Stimulated activated naive B cell treated with anti-CD40 and anti-IgM and Interleukin-4, amounts not matched to agents 10 μg/mL and 1 μg/mL and 100 μg/mL, for 72 hours (primary cell): Measurements from ENCODE around the gene SCNN1G.
"Not testable (repeated sequence)": the region's sequence is repeated elsewhere in the genome, so short reads cannot be mapped to it uniquely, and the experiment has no call there.

ENCODE experiments used
- ATAC-seq, 2 donors: fragments of 150-1000 bp; cut with Tn5 transposase; replicated peaks; 2 replicates each; pipeline ENCODE4 v1.10.0; 2021; ENCODE audit warnings: moderate library complexity in 1 of 2
- DNase-seq: peaks from one replicate; pipeline ENCODE4 v3.0.0; 2021
- H3K27ac Mint-ChIP-seq: one replicate; pipeline ENCODE4 v1.8.0; 2022; ENCODE audit warnings: mild to moderate bottlenecking, mixed read lengths
- H3K27me3 Mint-ChIP-seq, 2 donors: one replicate each; pipeline ENCODE4 v1.8.0; 2022; ENCODE audit warnings: mixed read lengths in 2 of 2
- H3K36me3 Mint-ChIP-seq, 2 donors: one replicate each; pipeline ENCODE4 v1.8.0; 2022; ENCODE audit warnings: mixed read lengths in 2 of 2, mild to moderate bottlenecking in 1 of 2
- H3K4me1 Mint-ChIP-seq, 2 donors: one replicate each; pipeline ENCODE4 v1.8.0; 2022; ENCODE audit warnings: mixed read lengths in 2 of 2, mild to moderate bottlenecking in 1 of 2
- H3K4me3 Mint-ChIP-seq, 2 donors: one replicate each; pipeline ENCODE4 v1.8.0; 2022; ENCODE audit warnings: mild to moderate bottlenecking in 2 of 2, mixed read lengths in 2 of 2, moderate library complexity in 1 of 2
- H3K9me3 Mint-ChIP-seq, 2 donors: one replicate each; pipeline ENCODE4 v1.8.0; 2022; ENCODE audit warnings: mixed read lengths in 2 of 2, mild to moderate bottlenecking in 1 of 2

The SCNN1G gene

GRCh38 chr16:23182679-23183542 lies at the start of gene SCNN1G:
SCNN1G (plus strand) TSS chr16:23182745; CDS start chr16:23186272, 3,527 bp downstream.
- no peaks in the 10 kb centered on the region for H3K36me3 Mint-ChIP-seq
- no peak within 1 kb of the TSS for H3K27ac Mint-ChIP-seq
- DNase-seq (peak; percentile 9), ATAC-seq (peak; percentile 28 to 38)
- H3K4me1 Mint-ChIP-seq: peaks cover 13 to 19% of the 10 kb centered on the region in 2 donors
- peaks cover 54 to 75% of the 10 kb centered on the region in 2 donors for H3K27me3 Mint-ChIP-seq
- peak within 1 kb of the TSS; percentile 63 to 74 for H3K4me3 Mint-ChIP-seq
- H3K9me3 Mint-ChIP-seq: no peaks in the 10 kb centered on the region

- H3K9me3 Mint-ChIP-seq: peaks cover 4 to 7% of the 10 kb centered on the region in 2 donors
- peaks cover 2 to 18% of the 10 kb centered on the region in 2 donors for H3K4me1 Mint-ChIP-seq
- no peak overlapping the region for H3K27ac Mint-ChIP-seq
- DNase-seq: no peak
- H3K36me3 Mint-ChIP-seq: peaks cover 8 to 10% of the 10 kb centered on the region in 2 donors
- no peaks in the 10 kb centered on the region for H3K27me3 Mint-ChIP-seq
- ATAC-seq: no peak
- H3K4me3 Mint-ChIP-seq: no peak overlapping the region
Observed at GRCh38 chr16:23132775-23133463, 49.6 kb upstream of the SCNN1G start.

- ATAC-seq (no peak), DNase-seq (no peak)
- no peak overlapping the region for H3K4me3 Mint-ChIP-seq
- peaks cover 12 to 17% of the 10 kb centered on the region in 2 donors for H3K36me3 Mint-ChIP-seq
- no peaks in the 10 kb centered on the region for H3K27me3 Mint-ChIP-seq
- peaks cover 9 to 12% of the 10 kb centered on the region in 2 donors for H3K9me3 Mint-ChIP-seq
- H3K27ac Mint-ChIP-seq: no peak overlapping the region
- H3K4me1 Mint-ChIP-seq: peaks cover 2 to 18% of the 10 kb centered on the region in 2 donors
Observed at GRCh38 chr16:23134274-23134673, 48.3 kb upstream of the SCNN1G start.

GRCh38 chr16:23137256-23137655 lies 45.3 kb upstream of the SCNN1G start:
- Mint-ChIP-seq H3K27ac (no peak overlapping the region), H3K4me3 (no peak overlapping the region), H3K36me3 (peaks cover 12 to 17% of the 10 kb centered on the region in 2 donors), H3K4me1 (peaks cover 1 to 11% of the 10 kb centered on the region in 2 donors), H3K9me3 (peaks cover 9 to 12% of the 10 kb centered on the region in 2 donors), H3K27me3 (no peaks in the 10 kb centered on the region)
- DNase-seq (no peak), ATAC-seq (no peak)

- DNase-seq: no peak
- H3K27ac Mint-ChIP-seq: no peak overlapping the region
Observed at GRCh38 chr16:23137818-23138217, 44.7 kb upstream of the SCNN1G start.

GRCh38 chr16:23140107-23140506 lies 42.4 kb upstream of the SCNN1G start:
- Mint-ChIP-seq H3K9me3 (peaks cover 9 to 12% of the 10 kb centered on the region in 2 donors), H3K27ac (no peak overlapping the region), H3K36me3 (peaks cover 9 to 20% of the 10 kb centered on the region in 2 donors), H3K4me3 (no peak overlapping the region), H3K4me1 (peaks cover 0 to 4% of the 10 kb centered on the region in 2 donors), H3K27me3 (no peaks in the 10 kb centered on the region)
- ATAC-seq: no peak
- no peak for DNase-seq

More at GRCh38 chr16:23137818-23138217, 44.7 kb upstream of the SCNN1G start:
- Mint-ChIP-seq H3K27me3 (no peaks in the 10 kb centered on the region), H3K4me1 (peaks cover 0 to 5% of the 10 kb centered on the region in 2 donors), H3K36me3 (peaks cover 12 to 17% of the 10 kb centered on the region in 2 donors), H3K9me3 (peaks cover 9 to 12% of the 10 kb centered on the region in 2 donors), H3K4me3 (no peak overlapping the region)
- ATAC-seq: no peak

- peaks cover 0 to 8% of the 10 kb centered on the region in 2 donors for H3K4me1 Mint-ChIP-seq
- ATAC-seq: no peak
Observed at GRCh38 chr16:23141033-23141432, 41.5 kb upstream of the SCNN1G start.

GRCh38 chr16:23141500-23141899 lies 41.0 kb upstream of the SCNN1G start:
- H3K27me3 Mint-ChIP-seq: no peaks in the 10 kb centered on the region
- peaks cover 6 to 14% of the 10 kb centered on the region in 2 donors for H3K36me3 Mint-ChIP-seq
- H3K9me3 Mint-ChIP-seq: peaks cover 9 to 10% of the 10 kb centered on the region in 2 donors
- DNase-seq: no peak
- peaks cover 0 to 8% of the 10 kb centered on the region in 2 donors for H3K4me1 Mint-ChIP-seq
- no peak overlapping the region for H3K27ac Mint-ChIP-seq
- no peak for ATAC-seq
- no peak overlapping the region for H3K4me3 Mint-ChIP-seq

More at GRCh38 chr16:23141033-23141432, 41.5 kb upstream of the SCNN1G start:
- no peak overlapping the region for H3K4me3 Mint-ChIP-seq
- peaks cover 9 to 12% of the 10 kb centered on the region in 2 donors for H3K9me3 Mint-ChIP-seq
- no peaks in the 10 kb centered on the region for H3K27me3 Mint-ChIP-seq
- H3K36me3 Mint-ChIP-seq: peaks cover 7 to 17% of the 10 kb centered on the region in 2 donors
- H3K27ac Mint-ChIP-seq: no peak overlapping the region
- DNase-seq: no peak

- Mint-ChIP-seq H3K4me3 (no peak overlapping the region), H3K36me3 (peaks cover 6 to 14% of the 10 kb centered on the region in 2 donors), H3K9me3 (peaks cover 7 to 9% of the 10 kb centered on the region in 2 donors), H3K27me3 (no peaks in the 10 kb centered on the region), H3K27ac (no peak overlapping the region), H3K4me1 (peaks cover 0 to 8% of the 10 kb centered on the region in 2 donors)
- no peak for DNase-seq
- ATAC-seq: no peak
Observed at GRCh38 chr16:23141959-23142740, 40.4 kb upstream of the SCNN1G start.

GRCh38 chr16:23143391-23143790 lies 39.2 kb upstream of the SCNN1G start:
- Mint-ChIP-seq H3K27me3 (no peaks in the 10 kb centered on the region), H3K36me3 (peaks cover 4 to 11% of the 10 kb centered on the region in 2 donors), H3K4me1 (peaks cover 6 to 12% of the 10 kb centered on the region in 2 donors), H3K9me3 (peaks cover 4 to 5% of the 10 kb centered on the region in 2 donors), H3K27ac (no peak overlapping the region), H3K4me3 (no peak overlapping the region)
- ATAC-seq (no peak), DNase-seq (no peak)

GRCh38 chr16:23144393-23144792 lies 38.2 kb upstream of the SCNN1G start:
- ATAC-seq, H3K27me3 Mint-ChIP-seq: not testable (repeated sequence)
- peaks cover 6 to 14% of the 10 kb centered on the region in 2 donors for H3K4me1 Mint-ChIP-seq

GRCh38 chr16:23145186-23145585 lies 37.4 kb upstream of the SCNN1G start:
- Mint-ChIP-seq H3K27ac (no peak overlapping the region), H3K27me3 (no peaks in the 10 kb centered on the region), H3K9me3 (no peaks in the 10 kb centered on the region), H3K4me3 (no peak overlapping the region), H3K4me1 (peaks cover 11 to 21% of the 10 kb centered on the region in 2 donors), H3K36me3 (peaks cover 0 to 5% of the 10 kb centered on the region in 2 donors)
- ATAC-seq (no peak), DNase-seq (no peak)

More at GRCh38 chr16:23144393-23144792, 38.2 kb upstream of the SCNN1G start:
- H3K4me3 Mint-ChIP-seq, DNase-seq, H3K36me3 Mint-ChIP-seq, H3K27ac Mint-ChIP-seq, H3K9me3 Mint-ChIP-seq: not testable (repeated sequence)

- H3K36me3 Mint-ChIP-seq: peaks cover 0 to 5% of the 10 kb centered on the region in 2 donors
- H3K9me3 Mint-ChIP-seq: no peaks in the 10 kb centered on the region
- peaks cover 11 to 22% of the 10 kb centered on the region in 2 donors for H3K4me1 Mint-ChIP-seq
- ATAC-seq (no peak), DNase-seq (no peak)
- no peaks in the 10 kb centered on the region for H3K27me3 Mint-ChIP-seq
- no peak overlapping the region for H3K27ac Mint-ChIP-seq
- H3K4me3 Mint-ChIP-seq: no peak overlapping the region
Observed at GRCh38 chr16:23145608-23146007, 36.9 kb upstream of the SCNN1G start.
